Ecto neural progenitor cell (in vitro differentiated cells): ENCODE results near the gene CYP20A1.
A peak's percentile ranks its signal among the peaks of the same experiment; 100 is the strongest.
"Not testable (repeated sequence)": the region's sequence is repeated elsewhere in the genome, so short reads cannot be mapped to it uniquely, and the experiment has no call there.

Source experiments
- DNase-seq: peaks from one replicate; pipeline ENCODE4 v3.0.0-alpha.2; 2018; ENCODE audit warnings: low spot score

Gene CYP20A1

GRCh38 chr2:203282101-203282500 is 43.3 kb downstream of the CYP20A1 start:
- DNase-seq, result no peak

- no peak for DNase-seq
Measured at GRCh38 chr2:203286532-203286931, 47.7 kb downstream of the CYP20A1 start.

- no peak for DNase-seq
Measured at GRCh38 chr2:203301667-203302066, 62.8 kb downstream of the CYP20A1 start.

GRCh38 chr2:203302586-203302985 is 63.8 kb downstream of the CYP20A1 start:
- DNase-seq, result not testable (repeated sequence)

GRCh38 chr2:203310688-203311436 is 72.0 kb downstream of the CYP20A1 start:
- no peak for DNase-seq

GRCh38 chr2:203326356-203326755 is 87.5 kb downstream of the CYP20A1 start:
- no peak for DNase-seq

GRCh38 chr2:203327582-203327900 is 88.7 kb downstream of the CYP20A1 start:
- DNase-seq, result no peak

GRCh38 chr2:203327901-203328759 is 89.3 kb downstream of the CYP20A1 start, which contains the start of gene ABI2:
Gene ABI2 (plus strand): TSS chr2:203328394. CDS start chr2:203328515, 121 bp downstream.
- peak; percentile 98 for DNase-seq

- peak; percentile 72 for DNase-seq
Measured at GRCh38 chr2:203328760-203329540, 90.1 kb downstream of the CYP20A1 start.

- DNase-seq, result no peak
Measured at GRCh38 chr2:203330434-203330833, 91.6 kb downstream of the CYP20A1 start.

GRCh38 chr2:203338322-203338721 is 99.5 kb downstream of the CYP20A1 start:
- no peak for DNase-seq

GRCh38 chr2:203340791-203341487 is 102.1 kb downstream of the CYP20A1 start:
- no peak for DNase-seq

GRCh38 chr2:203341741-203342310 is 103.0 kb downstream of the CYP20A1 start:
- no peak for DNase-seq

GRCh38 chr2:203342374-203342773 is 103.6 kb downstream of the CYP20A1 start:
- DNase-seq, result not testable (repeated sequence)

- no peak for DNase-seq
Measured at GRCh38 chr2:203344667-203345066, 105.8 kb downstream of the CYP20A1 start.

- no peak for DNase-seq
Measured at GRCh38 chr2:203346612-203347011, 107.8 kb downstream of the CYP20A1 start.

- DNase-seq, result no peak
Measured at GRCh38 chr2:203347375-203347774, 108.6 kb downstream of the CYP20A1 start.

- DNase-seq, result no peak
Measured at GRCh38 chr2:203352604-203353255, 113.9 kb downstream of the CYP20A1 start.

GRCh38 chr2:203354966-203355365 is 116.1 kb downstream of the CYP20A1 start:
- DNase-seq, result no peak
